Activated CD8-positive, alpha-beta memory T cell treated with anti-CD3 and anti-CD28 coated beads for 36 hours (primary cell): ENCODE data around the gene CS. TPM values are rescaled to one million over a fixed set of nuclear protein-coding genes. Genes with fewer than 3 reads are reported as not detected.
"Not testable (repeated sequence)": the region's sequence is repeated elsewhere in the genome, so short reads cannot be mapped to it uniquely, and the experiment has no call there.

Experiments used
- CTCF ChIA-PET: fragments of 350-600 bp; sonication (Branson Sonifier 250); formaldehyde crosslinking; loops from one replicate; lab custom pipeline; 2021; ENCODE audit warnings: antibody characterized with exemption; lab: Charles Lee
- POLR2A ChIA-PET: fragments of 350-600 bp; sonication (Branson Sonifier 250); formaldehyde crosslinking; loops from one replicate; lab custom pipeline; 2021; ENCODE audit warnings: antibody characterized with exemption; lab: Charles Lee
- total RNA-seq, 2 experiments: library from RNA; stranded (reverse); gene quantifications; one replicate each; pipeline ENCODE4 v1.2.3, GENCODE V29; 2021

Gene CS
- total RNA-seq, 2 experiments from 2014 or later: 275 to 283 TPM

DNA sequence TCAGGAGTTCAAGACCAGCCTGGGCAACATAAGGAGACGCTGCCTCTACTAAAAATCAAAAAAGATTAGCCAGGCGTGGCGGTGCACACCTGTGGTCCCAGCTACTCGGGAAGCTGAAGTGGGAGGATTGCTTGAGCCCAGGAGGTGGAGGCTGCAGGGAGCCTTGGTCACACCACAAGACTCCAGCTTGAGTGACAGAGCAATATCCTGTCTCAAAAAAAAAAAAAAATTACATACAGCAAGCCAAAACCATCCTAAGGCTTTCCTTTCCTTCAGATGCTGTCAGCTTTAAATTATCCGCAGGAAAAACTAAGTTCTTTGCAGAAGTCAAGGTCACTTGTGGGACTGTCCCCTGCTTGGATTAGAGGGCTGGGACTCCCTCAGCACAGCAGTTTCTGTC is 1.3 kb downstream of the CS start:
- ChIA-PET POLR2A (interaction anchor here (1.0 to 1.9 kb wide), 6 partner anchors 8 to 182 kb away, joined by 3 to 6 read pairs (median 5); partner anchors contain the start of genes CNPY2, IL23A, RPL41 and STAT2), CTCF (interaction anchor here (1.0 to 1.6 kb wide), 6 partner anchors 10 to 424 kb away, joined by 3 to 4 read pairs (median 3); partner anchors contain the start of genes SMARCC2 and TIMELESS)

DNA sequence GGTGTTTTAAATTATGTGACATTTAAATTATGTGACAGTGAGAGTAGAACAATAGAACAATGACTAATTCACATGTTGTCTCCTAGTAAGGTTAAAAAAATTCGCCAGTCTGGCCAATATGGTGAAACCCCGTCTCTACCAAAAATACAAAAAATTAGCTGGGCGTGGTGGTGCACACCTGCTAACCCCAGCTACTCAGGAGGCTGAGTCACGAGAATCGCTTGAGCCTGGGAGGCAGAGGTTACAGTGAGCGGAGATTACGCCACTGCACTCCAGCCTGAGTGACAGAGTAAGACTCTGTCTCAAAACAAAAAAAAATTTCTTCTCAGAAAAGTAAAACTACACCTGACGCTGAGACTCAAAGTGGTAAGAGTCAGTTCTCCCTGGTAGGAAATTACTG is 2.7 kb downstream of the CS start:
- CTCF ChIA-PET: interaction anchor here (1.3 kb wide), 1 partner anchor 75 kb away, joined by 4 read pairs; the partner anchor contains the start of gene RNF41

DNA sequence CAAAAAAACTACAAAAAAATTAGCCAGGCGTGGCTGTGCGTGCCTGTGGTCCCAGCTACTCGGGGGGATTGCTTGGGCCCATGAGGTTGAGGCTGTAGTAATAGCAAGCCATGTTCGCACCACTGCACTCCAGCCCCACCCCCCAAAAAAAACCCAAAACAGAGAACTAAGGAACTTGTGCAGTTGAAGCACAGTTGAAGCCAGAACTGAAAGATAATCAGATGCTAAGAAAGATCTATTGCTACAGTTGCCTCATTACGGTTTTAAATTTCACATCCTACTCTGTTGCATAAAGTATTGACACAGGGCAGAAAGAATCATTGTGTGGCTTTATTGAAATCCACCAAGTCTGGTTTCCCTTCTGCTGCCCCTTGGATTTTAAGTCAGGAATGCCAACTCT is 3.8 kb downstream of the CS start:
- POLR2A ChIA-PET: interaction anchor here (0.8 kb wide), 1 partner anchor 29 kb away, joined by 3 read pairs; no protein-coding TSS in a partner anchor
- CTCF ChIA-PET: no interaction called here

More for the DNA sequence above, 2.7 kb downstream of the CS start:
- POLR2A ChIA-PET: interaction anchor here (0.6 to 0.8 kb wide), 2 partner anchors 30 to 71 kb away, joined by 3 read pairs; no protein-coding TSS in a partner anchor

DNA sequence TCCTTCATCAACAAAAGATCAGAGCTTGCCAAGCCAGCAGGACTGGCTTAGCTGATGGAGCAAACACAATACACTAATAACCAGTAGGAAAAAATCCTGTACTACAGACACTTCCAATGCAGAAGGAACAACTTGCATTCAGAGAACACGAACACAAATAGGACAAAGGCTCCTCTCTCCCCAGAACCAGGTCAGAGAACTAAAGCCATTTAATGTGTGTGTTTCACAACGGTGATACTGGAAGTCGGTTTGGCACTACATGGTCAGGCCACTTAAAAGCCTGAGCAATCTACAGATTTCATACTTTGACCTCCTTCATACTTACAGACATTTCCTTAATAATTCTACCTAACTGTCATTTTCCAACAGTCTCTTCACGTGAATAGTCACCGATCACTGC is 6.3 kb downstream of the CS start:
- ChIA-PET CTCF (no interaction called here), POLR2A (no interaction called here)

DNA sequence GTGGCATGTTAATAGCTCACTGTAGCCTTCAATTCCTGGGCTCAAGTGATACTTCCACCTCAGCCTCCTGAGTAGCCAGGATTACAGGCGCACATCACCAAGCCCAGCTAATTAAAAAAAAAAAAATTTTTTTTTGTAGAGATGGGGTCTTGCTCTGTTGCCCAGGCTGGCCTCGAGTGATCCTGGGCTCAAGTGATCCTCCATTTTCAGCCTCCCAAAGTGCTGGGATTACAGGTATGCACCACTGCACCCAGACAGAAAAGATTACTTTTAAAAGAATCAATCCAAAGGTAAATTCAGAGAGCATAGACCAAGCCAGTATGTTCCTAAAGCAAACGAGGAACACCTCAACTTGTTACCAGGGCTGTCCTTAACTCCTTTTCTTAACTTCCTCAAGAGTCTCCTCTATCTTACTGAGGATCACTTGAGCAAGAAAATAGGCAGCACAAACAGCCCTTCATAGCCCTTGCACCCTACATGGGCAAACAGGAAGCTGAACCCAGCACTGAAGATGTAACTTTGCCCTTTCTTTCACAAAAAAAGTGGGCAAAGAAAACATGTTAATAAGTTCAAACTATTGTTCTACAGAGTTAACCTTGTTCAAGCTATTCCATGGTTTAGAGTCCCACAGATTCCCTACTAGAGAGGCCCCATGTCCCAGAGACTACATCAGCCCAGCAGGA is 11.3 kb downstream of the CS start:
- POLR2A ChIA-PET: no interaction called here
- CTCF ChIA-PET: interaction anchor here (0.7 to 1.3 kb wide), 3 partner anchors 13 to 43 kb away, joined by 4 to 6 read pairs (median 5); partner anchors contain the start of gene COQ10A

DNA sequence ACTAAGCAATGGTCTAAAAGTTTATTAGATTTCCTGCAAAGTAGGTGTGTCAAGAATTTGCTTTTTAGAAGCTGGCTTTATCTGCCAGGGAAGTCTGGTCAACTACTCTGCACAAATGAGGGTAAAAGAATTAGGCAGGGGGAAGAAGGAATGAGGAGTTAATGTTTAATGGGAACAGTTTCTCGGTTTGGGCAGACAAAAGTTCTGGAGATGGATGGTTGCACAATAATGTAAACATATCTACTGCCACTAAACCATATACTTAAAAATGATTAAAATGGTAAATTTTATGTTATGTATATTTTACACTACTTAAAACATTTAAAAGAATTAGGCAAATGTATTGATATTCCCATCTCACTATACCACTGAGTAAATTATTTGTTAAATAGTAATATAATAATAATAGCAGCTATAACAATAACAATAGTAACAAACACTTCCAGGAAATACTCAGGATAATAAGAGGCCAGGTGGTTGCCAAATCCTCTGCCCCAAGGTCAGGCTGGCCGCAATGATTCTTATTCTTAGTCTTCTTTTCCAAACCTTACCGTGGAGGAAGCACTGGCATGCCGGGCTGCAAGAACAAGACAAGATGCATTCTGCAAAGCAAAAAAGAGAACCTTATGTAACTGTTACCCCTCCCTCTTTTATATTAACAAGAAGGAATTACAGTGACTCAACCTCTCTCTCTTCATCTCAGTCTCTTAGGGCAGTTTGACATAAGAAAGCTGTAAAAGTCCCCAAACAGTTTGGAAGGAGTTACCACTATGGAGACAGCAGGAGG is 13.9 kb downstream of the CS start:
- POLR2A ChIA-PET: no interaction called here
- CTCF ChIA-PET: interaction anchor here (1.4 kb wide), 1 partner anchor 13 kb away, joined by 3 read pairs; no protein-coding TSS in a partner anchor

DNA sequence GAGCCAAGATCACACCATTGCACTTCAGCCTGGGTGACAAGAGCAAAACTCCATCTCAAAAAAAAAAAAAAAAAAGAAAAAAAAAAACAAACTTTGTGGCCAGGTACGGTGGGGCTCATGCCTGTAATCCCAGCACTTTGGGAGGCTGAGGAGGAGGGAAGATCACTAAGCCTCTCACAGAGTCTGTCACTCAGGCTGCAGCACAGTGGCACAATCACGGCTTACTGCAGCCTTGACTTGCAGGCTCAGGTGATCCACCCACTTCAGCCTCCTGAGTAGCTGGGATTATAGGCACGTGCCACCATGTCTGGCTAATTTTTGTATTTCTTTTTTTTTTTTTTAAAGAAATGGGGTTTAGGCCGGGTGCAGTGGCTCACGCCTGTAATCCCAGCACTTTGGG is 15.9 kb downstream of the CS start:
- POLR2A ChIA-PET: not testable (repeated sequence)
- CTCF ChIA-PET: interaction anchor here (0.7 to 0.9 kb wide), 2 partner anchors 26 to 35 kb away, joined by 3 to 4 read pairs; no protein-coding TSS in a partner anchor

DNA sequence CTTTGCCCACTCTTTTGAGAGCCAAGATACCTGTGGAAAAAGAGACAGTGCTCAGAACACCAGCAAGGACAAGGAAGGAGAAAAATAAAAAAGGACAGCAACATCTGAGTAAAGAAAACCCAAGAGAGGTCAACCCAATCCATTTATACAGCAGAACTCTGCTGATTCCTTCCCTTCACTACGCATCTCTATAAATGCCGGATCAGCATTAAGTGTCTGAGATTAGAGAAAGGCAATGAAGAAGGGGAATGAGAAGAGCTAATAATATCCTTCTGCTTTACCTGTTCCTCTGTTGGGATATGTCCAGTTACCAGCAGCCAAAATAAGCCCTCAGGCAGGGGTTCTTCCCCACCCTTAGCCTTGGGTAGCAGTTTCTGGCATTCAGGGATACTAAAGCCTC is 17.6 kb downstream of the CS start:
- CTCF ChIA-PET: no interaction called here
- POLR2A ChIA-PET: no interaction called here

DNA sequence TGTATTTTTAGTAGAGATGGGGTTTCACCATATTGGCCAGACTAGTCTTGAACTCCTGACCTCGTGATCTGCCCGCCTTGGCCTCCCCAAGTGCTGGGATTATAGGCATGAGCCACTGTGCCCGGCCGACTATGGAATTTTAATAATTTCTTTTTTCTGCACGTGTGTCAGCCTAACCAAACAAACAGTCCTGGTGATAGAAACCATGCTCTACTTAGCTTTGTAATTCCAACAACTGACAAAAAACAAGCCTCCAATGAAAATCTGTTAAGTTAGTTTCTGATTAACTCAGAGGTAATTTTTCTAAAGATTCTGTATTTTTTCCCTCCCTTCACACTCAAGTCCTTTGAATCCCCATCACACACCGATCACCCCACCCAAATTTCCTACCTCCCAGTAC is 18.1 kb downstream of the CS start:
- ChIA-PET CTCF (no interaction called here), POLR2A (no interaction called here)

DNA sequence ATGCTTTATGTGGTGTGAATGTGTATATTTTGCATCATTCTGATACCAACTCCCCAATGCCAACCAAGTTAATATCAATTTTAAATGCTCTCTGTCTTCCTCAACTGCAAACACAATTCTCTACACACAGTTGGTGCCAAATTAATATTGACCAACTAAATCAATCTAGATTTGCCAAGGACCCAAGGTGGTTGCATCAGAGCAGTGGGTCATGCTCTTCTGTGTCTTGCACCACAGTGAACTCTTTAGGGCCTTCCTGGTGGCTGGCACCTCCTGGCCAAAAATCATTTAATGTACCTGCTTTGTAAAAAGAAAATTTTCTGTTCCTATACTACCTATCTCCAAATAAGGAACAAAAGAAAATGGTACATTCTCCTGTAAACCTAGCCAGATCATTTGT is 19.3 kb downstream of the CS start:
- POLR2A ChIA-PET: no interaction called here
- CTCF ChIA-PET: interaction anchor here (0.7 kb wide), 2 partner anchors 144 to 308 kb away, joined by 3 to 4 read pairs; no protein-coding TSS in a partner anchor

DNA sequence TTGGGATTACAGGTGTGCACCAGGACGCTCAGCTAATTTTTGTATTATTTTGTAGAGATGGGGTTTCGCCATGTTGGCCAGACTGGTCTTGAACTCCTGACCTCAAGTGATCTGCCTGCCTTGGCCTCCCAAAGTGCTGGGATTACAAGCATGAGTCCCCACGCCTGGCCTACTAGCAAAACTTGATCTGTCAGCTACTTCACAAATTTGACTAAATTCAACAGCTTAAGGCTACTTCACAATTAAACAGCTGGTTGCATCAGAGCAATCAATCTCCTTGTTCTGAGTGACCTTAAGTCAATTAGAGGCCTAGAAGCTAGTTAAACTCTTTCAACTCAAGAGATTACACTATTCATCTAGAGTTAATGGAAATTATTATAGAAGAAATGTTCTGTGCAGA is 21.2 kb downstream of the CS start:
- CTCF ChIA-PET: interaction anchor here (1.3 kb wide), 1 partner anchor 12 kb away, joined by 4 read pairs; no protein-coding TSS in a partner anchor

DNA sequence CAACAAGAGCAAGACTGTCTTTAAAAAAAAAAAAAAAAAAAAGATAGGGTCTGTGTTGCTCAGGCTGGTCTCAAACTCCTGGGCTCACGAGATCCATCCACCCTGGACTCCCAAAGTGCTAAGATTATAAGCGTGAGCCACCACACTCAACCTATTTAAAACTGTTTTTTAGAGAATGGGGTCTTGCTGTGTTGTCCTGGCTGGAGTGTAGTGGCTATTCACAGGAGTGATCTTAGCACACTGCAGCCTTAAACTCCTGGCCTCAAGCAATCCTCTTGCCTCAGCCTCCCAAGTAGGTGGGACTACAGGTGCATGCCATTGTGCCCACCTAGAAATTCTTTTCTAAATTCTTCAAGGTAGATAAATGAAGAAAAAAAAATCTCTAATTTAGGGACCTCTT is 25.8 kb downstream of the CS start:
- ChIA-PET CTCF (no interaction called here), POLR2A (no interaction called here)

More for the DNA sequence above, 21.2 kb downstream of the CS start:
- POLR2A ChIA-PET: no interaction called here

DNA sequence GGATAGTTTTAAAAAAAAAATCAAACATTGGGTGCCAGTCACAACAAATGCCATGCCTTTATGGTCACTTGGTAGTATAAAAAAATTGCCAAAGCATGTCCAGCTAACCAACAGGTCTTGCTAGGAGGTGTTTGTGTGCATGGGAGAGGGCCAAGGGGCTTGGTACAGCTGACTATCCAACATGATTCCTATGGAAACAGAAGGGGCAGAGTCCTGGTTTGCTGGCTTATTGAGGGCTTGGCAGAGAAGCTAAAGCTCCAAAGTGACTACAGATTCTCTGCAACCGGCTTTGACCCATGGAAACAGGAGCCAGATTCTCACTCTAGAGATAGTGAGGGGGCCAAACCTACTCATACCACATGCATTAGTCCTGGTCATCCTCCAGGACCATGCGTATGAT is 27.7 kb downstream of the CS start:
- CTCF ChIA-PET, POLR2A ChIA-PET: not testable (repeated sequence)

DNA sequence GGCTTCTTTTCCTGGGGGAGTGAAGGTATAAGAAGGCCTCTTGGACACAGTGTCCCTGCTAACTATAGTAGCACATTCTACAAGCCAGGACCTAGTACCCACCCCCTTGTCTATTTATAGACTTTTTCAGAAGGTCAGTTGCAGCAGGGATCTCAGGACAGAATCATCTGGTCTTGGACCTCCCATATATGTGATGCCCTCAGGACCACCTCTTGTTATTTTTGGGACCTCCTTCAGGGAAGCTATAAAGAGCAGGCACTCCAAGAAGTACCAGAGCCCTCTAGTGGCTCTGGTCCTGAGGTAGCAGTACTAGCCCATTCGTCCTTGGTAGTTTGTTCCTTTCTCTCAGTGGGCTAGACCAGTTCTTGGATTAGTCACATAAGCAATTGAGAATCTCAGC is 29.1 kb downstream of the CS start:
- ChIA-PET CTCF (interaction anchor here (0.8 kb wide), 1 partner anchor 209 kb away, joined by 3 read pairs; no protein-coding TSS in a partner anchor), POLR2A (no interaction called here)

DNA sequence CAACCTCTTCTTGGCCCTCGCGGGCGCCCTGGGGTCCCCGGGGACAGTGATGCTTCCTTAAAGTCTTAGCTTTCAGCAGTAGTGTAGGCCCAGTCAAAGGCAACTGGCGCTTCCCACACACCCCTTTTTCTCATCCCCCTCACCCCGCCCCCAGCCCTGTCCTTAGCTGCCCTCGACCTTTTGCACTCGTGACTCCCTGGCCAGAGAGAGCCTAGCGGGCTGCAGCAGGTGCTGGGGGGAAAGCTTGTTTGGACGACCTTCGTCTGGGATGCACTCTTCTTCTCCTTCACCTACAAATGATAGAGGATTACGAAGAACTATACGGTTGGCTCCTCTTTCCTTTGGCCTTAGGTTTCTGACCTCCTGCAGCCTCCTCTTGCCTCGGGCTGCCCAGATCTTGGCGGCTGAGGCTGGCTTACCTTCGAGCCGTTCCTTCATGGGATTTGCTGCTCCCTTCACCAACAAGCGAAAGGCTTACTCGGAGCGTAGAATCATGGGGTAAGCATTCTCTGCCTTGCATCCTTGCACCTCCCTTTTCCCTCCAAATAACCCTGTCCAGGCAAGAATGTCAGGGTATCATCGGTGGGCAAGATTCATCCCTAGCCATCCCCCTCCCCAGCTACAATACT is 32.6 kb downstream of the CS start:
- ChIA-PET CTCF (interaction anchor here (0.8 to 2.1 kb wide), 8 partner anchors 9 to 211 kb away, joined by 3 to 10 read pairs (median 4); partner anchors contain the start of genes ANKRD52 and SMARCC2), POLR2A (interaction anchor here (1.0 to 1.4 kb wide), 5 partner anchors 8 to 46 kb away, joined by 3 to 6 read pairs (median 4); partner anchors contain the start of genes ANKRD52 and RNF41)

DNA sequence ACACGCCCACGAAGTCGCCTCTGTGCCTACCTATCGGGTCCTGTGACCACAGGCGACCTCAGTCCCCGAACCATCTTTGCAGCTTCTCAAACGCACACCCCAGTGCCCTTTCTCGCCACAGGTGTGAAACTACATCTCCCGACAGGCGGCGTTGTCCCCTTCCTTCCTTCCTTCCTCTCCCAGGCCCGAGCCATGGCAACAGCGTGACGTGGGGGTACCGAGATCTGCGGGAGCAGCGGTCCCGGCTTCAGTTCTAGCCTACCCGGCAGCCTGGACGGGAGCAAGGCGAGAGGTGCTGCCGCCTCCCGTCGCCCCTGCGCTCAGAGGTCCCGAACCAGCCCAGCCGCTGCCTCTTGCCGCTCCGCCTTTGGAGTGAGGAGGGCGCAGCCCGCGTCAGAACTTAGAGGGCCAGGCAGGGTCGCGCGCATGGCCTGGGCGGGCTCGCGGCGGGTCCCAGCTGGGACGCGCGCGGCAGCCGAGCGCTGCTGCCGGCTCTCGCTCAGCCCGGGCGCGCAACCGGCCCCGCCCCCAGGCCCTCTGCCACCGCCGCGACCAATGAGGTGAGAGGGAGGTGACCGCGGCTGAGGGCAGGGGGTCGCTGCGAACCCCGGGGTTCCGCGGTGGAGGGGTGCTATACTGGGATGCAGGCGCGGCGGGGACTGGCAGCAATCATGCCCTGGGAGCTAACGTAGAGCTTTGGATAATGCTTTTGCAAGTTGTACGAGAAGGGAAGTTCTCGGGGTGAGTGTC is 33.3 kb downstream of the CS start, which contains the start of gene COQ10A:
Gene COQ10A, plus strand, starts transcription at position 250 of the 750 bp plus-strand sequence. Its CDS starts 177 bp downstream, at position 427.
- CTCF ChIA-PET: interaction anchor here (0.7 to 2.1 kb wide), 11 partner anchors 8 to 212 kb away, joined by 3 to 10 read pairs (median 4); partner anchors contain the start of gene ANKRD52
- POLR2A ChIA-PET: interaction anchor here (1.0 to 1.4 kb wide), 4 partner anchors 8 to 45 kb away, joined by 3 to 6 read pairs (median 4); partner anchors contain the start of genes ANKRD52 and RNF41

DNA sequence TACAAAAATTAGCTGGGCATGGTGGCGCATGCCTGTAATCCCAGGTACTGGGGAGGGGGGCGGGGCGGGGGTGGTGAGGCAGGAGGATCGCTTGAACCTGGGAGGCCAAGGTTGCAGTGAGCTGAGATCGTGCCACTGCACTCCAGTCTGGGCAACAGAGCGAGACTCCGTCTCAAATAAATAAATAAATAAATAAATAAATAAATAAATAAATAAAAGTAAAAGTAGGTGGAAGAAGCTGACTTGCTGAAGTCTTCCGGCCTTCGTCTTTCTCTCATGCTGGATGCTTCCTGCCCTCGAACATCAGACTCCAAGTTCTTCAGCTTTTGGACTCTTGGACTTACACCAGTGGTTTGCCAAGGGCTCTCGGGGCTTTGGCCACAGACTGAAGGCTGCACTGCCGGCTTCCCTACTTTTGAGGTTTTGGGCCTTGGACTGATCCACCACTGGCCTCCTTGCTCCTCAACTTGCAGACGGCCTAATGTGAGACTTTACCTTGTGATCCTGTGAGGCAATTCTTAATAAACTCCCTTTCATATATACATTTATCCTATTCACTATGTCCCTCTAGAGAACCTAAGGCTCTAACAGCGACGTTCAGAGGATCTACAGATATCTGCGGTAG is 34.0 kb downstream of the CS start:
- POLR2A ChIA-PET: interaction anchor here (1.2 to 1.4 kb wide), 2 partner anchors 8 to 9 kb away, joined by 4 read pairs; partner anchors contain the start of gene ANKRD52
- CTCF ChIA-PET: interaction anchor here (0.7 to 2.1 kb wide), 10 partner anchors 8 to 213 kb away, joined by 3 to 10 read pairs (median 4); partner anchors contain the start of gene ANKRD52
